ENCODE measurements around the gene DGKD.

Gene DGKD

DNA sequence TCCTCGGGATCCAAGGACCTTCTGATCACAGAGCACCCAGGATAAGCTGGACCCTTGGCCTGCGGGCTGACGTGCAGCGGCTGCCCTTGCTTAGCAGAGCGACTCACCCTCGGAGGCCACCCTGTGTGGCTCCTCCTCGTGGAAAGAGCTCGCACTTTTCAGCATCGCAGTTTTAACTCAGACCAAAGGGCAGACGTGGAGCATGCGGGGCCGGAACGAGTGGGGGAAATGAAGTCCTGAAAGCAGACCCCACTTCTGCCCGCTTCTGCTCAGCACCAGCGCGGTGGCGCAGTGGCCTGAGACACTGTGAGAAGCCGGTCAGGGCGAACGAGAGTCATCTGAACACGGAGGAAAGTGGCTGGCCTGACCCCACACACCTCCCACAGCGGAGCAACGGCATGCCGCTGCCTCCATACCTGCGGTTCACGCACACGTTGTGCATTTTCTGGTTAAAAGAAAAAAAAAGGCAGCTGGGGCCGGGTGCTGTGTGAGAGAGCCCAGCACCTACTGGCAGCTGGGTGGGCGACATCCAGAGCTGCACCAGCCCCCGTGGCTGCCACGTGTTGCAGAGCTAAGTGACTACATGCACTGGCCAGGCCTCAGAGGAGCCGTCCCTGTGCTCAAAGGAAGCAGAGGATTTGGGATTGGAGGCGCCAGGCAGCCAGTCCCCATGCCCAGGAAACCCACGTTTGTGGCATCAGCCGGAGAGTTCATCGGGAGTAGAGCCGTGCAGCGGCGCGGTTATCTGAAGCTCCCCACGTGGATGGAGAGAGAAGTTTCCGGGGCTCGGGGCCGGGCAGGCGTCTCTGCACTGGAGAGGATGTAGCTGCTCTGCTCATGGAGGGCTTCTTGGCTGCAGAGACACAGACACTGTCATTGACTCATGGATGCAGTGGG lies 122.6 kb downstream of the DGKD start:
- H3K4me3 ChIP-seq (ENCODE audit: control insufficient read depth in 1 of 7, extremely low read depth in 1 of 7, insufficient read depth in 4 of 7, low read depth in 2 of 7, low read length in 6 of 7), result no peak overlapping the region
- no peak for DNase-seq
- no peaks in the 10 kb centered on the region for H3K4me1 ChIP-seq (ENCODE audit: control extremely low read depth in 1 of 4, control insufficient read depth in 4 of 4, insufficient read depth in 4 of 4, low read length in 3 of 4)
- ChIA-PET POLR2A (no interaction called here), CTCF (no interaction called here)
- H3K9me3 ChIP-seq (ENCODE audit: control extremely low read depth in 1 of 5, control insufficient read depth in 4 of 5, insufficient read depth in 2 of 5, low read depth in 1 of 5, low read length in 4 of 5), result no peaks in the 10 kb centered on the region
- no peaks in the 10 kb centered on the region for H3K27me3 ChIP-seq (replicated peaks in 2 of 5; ENCODE audit: control insufficient read depth in 4 of 5, insufficient read depth in 5 of 5, low read length in 4 of 5)
- H3K27ac ChIP-seq (ENCODE audit: insufficient read depth in 1 of 2, low read depth in 1 of 2, low read length in 2 of 2, poor library complexity in 1 of 2, severe bottlenecking in 2 of 2), result no peak overlapping the region
- WGBS (ENCODE audit: insufficient coverage), result 97% methylated on average over 45 of the region's 45 CpGs
- peaks cover 4 to 43% (median 22%) of the 10 kb centered on the region in 4 experiments for H3K36me3 ChIP-seq (ENCODE audit: control insufficient read depth in 4 of 4, insufficient read depth in 4 of 4, low read length in 3 of 4)

DNA sequence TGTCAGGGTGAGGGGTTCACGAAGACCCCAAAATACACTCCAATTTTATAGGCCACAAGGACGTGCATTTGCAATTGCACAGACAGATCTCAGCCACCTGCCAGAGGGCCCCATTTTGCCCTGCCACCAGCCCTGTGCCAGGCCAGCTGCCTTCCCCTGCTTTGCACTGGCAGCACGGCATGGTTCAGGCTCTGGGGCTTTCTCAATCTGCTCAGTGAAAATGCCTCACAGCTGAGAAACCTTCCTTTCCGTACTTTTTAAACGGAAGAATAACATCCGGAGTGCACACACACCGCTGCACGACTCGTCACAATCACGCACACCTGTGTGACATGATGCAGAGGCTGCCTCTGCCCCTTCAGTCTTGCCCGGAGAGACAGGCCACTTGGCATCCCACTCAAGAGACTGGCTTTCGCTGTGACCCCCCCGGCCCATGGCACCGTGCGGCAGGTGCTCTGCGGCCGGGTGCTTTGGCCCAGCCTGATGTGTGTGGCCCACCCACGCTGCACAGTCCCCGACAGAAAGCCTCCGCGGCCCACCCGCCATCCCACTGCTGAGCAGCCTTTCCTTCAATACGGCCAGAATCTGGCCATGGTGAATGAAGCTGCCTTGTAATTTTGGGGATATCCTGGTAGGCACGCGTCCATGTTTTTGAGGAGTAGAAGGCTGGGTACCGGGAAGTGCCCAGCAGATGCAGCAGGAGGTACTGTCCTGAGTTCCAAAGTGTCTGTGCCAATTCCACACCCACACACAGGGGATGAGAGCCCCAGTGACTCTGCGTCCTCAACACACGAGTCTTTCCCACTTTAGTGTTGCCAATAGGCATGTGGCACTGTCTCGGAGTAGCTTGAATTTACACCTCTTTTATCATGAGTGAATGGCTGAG lies 123.5 kb downstream of the DGKD start:
- no peak for DNase-seq
- no peaks in the 10 kb centered on the region for H3K4me1 ChIP-seq (ENCODE audit: control extremely low read depth in 1 of 4, control insufficient read depth in 4 of 4, insufficient read depth in 4 of 4, low read length in 3 of 4)
- no peak overlapping the region for H3K27ac ChIP-seq (ENCODE audit: insufficient read depth in 1 of 2, low read depth in 1 of 2, low read length in 2 of 2, poor library complexity in 1 of 2, severe bottlenecking in 2 of 2)
- POLR2A ChIA-PET, result no interaction called here
- no peaks in the 10 kb centered on the region for H3K9me3 ChIP-seq (ENCODE audit: control extremely low read depth in 1 of 5, control insufficient read depth in 4 of 5, insufficient read depth in 2 of 5, low read depth in 1 of 5, low read length in 4 of 5)
- CTCF ChIA-PET, result no interaction called here
- peaks cover 2 to 38% (median 18%) of the 10 kb centered on the region in 4 experiments for H3K36me3 ChIP-seq (ENCODE audit: control insufficient read depth in 4 of 4, insufficient read depth in 4 of 4, low read length in 3 of 4)
- 98% methylated on average over 19 of the region's 29 CpGs for WGBS (ENCODE audit: insufficient coverage)
- no peak overlapping the region for H3K4me3 ChIP-seq (ENCODE audit: control insufficient read depth in 1 of 7, extremely low read depth in 1 of 7, insufficient read depth in 4 of 7, low read depth in 2 of 7, low read length in 6 of 7)
- H3K27me3 ChIP-seq (replicated peaks in 2 of 5; ENCODE audit: control insufficient read depth in 4 of 5, insufficient read depth in 5 of 5, low read length in 4 of 5), result no peaks in the 10 kb centered on the region

DNA sequence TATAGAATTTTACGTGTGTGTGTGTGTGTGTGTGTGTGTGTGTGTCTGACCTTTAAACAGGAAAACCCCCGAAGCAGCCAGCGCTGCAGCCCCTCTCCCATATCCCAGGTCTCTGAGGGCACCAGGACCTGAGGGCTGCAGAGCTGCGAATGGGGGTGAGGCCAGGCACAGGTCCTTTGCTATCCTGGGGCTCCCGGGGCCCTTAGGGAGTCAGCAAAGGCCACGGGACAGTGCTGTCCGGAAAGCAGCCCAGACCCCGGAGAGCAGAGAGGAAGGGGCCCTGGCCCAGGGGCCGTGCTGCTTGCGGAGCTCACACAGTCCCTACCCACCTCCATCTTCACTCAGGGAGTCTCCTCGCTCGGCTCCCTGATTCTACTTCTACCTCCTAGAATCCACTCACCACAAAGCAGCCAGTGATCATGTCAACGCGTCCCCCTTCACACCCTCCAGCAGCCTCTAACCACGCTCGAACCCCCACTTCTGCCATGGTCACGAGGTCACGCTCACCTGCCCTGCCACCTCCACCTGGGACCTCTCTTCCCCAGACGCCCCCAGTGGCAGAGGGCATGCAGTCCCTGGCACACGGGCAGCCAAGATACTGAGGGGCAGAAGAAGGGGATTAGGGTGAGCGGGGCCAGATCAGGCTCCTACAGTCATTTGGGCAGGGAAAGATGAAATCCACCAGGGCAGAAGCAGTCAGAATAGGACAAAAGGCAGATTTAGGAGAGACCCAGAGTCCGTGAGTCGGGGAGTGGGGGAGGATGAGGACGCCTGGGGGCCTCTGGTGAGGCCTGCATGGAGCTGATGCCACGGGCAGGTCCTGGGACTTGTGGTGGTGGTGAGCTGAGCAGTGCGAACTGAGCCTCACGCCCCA lies 125.6 kb downstream of the DGKD start:
- ChIA-PET POLR2A (no interaction called here), CTCF (no interaction called here)
- Histone ChIP-seq H3K27me3 (replicated peaks in 2 of 5; ENCODE audit: control insufficient read depth in 4 of 5, insufficient read depth in 5 of 5, low read length in 4 of 5) (no peaks in the 10 kb centered on the region), H3K27ac (ENCODE audit: insufficient read depth in 1 of 2, low read depth in 1 of 2, low read length in 2 of 2, poor library complexity in 1 of 2, severe bottlenecking in 2 of 2) (no peak overlapping the region), H3K36me3 (ENCODE audit: control insufficient read depth in 4 of 4, insufficient read depth in 4 of 4, low read length in 3 of 4) (peaks cover 0 to 35% (median 22%) of the 10 kb centered on the region in 4 experiments), H3K4me3 (ENCODE audit: control insufficient read depth in 1 of 7, extremely low read depth in 1 of 7, insufficient read depth in 4 of 7, low read depth in 2 of 7, low read length in 6 of 7) (no peak overlapping the region), H3K4me1 (ENCODE audit: control extremely low read depth in 1 of 4, control insufficient read depth in 4 of 4, insufficient read depth in 4 of 4, low read length in 3 of 4) (no peaks in the 10 kb centered on the region), H3K9me3 (ENCODE audit: control extremely low read depth in 1 of 5, control insufficient read depth in 4 of 5, insufficient read depth in 2 of 5, low read depth in 1 of 5, low read length in 4 of 5) (no peaks in the 10 kb centered on the region)
- WGBS (ENCODE audit: insufficient coverage), result 94% methylated on average over 18 of the region's 27 CpGs
- no peak for DNase-seq

DNA sequence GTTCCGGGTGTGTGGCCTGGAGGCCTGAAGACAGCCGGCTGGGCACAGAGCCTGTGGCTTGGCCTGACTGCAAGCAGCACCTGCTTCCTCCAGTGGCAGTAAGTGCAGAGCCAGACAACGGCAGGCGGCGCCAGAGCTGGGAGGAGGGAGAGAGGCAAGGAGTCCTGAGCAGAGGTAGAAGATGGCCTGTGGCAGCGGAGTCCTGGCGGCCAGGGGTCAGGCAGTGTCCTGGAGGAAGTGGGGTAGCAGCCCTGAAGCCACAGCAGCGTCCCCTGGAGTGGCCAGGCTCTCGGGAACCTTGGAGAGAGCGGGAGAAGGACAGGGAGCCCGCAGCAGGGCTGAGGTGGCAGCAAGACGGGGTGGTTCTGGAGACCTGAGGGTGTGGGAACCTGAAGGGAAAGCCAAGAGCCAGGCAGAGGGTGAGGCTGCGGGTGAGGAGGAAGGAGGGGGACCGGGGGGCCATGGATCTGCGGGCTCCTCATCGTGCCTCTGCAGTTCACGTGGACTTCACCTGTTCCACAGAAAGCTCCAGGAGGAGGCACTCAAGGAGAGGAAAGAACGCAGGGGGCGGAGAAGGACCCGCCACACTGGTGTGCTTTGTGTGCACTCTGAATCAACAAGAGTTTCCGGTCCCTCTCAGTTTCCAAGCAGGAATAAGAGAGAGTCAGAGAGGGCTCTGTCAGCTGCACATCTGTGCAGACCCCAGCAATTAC lies 126.4 kb downstream of the DGKD start:
- ChIA-PET POLR2A (no interaction called here), CTCF (no interaction called here)
- Histone ChIP-seq H3K9me3 (ENCODE audit: control extremely low read depth in 1 of 5, control insufficient read depth in 4 of 5, insufficient read depth in 2 of 5, low read depth in 1 of 5, low read length in 4 of 5) (no peaks in the 10 kb centered on the region), H3K27me3 (replicated peaks in 2 of 5; ENCODE audit: control insufficient read depth in 4 of 5, insufficient read depth in 5 of 5, low read length in 4 of 5) (no peaks in the 10 kb centered on the region), H3K4me1 (ENCODE audit: control extremely low read depth in 1 of 4, control insufficient read depth in 4 of 4, insufficient read depth in 4 of 4, low read length in 3 of 4) (no peaks in the 10 kb centered on the region), H3K4me3 (ENCODE audit: control insufficient read depth in 1 of 7, extremely low read depth in 1 of 7, insufficient read depth in 4 of 7, low read depth in 2 of 7, low read length in 6 of 7) (no peak overlapping the region), H3K36me3 (ENCODE audit: control insufficient read depth in 4 of 4, insufficient read depth in 4 of 4, low read length in 3 of 4) (peaks cover 0 to 38% (median 24%) of the 10 kb centered on the region in 4 experiments), H3K27ac (ENCODE audit: insufficient read depth in 1 of 2, low read depth in 1 of 2, low read length in 2 of 2, poor library complexity in 1 of 2, severe bottlenecking in 2 of 2) (no peak overlapping the region)
- DNase-seq, result peak in 1 of 3 donors; percentile 8
- 97% methylated on average over 21 of the region's 21 CpGs for WGBS (ENCODE audit: insufficient coverage)

DNA sequence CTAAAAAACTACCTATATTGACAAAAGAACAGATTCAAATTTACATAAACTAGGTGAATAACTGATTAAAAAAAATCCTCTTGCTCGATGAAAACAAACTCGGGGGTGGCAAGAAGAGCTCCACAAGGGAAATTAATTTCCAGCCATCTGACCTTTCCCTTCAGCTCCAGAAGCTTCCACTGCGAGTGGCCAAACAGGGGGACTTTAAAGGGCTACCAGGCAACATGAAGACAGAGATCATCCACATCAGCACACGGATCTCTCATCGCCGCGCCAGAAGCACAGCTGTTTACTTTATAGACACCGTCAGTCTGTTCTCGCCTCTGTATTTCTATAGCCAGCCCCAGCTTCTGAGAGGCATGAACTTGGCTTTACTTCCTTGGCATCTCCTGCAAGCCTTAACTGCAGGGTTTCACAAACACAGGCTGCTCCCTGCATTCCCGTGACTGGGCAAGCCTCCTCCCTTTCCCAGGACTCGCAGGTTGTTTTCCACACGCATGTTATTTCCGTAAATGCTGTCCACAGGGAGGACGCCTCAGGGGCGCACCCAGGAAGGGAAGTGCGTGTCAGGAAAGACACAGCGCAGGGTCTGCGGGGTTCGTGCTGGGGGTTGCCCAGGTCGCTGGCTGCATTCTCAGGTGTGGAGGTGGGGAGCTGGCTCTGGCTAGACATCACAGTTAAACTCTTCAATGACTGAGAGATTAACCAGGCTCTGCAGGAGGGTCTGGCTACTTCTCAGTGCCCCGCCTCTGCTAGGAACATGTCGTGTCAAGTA lies 127.3 kb downstream of the DGKD start:
- Histone ChIP-seq H3K27me3 (replicated peaks in 2 of 5; ENCODE audit: control insufficient read depth in 4 of 5, insufficient read depth in 5 of 5, low read length in 4 of 5) (no peaks in the 10 kb centered on the region), H3K9me3 (ENCODE audit: control extremely low read depth in 1 of 5, control insufficient read depth in 4 of 5, insufficient read depth in 2 of 5, low read depth in 1 of 5, low read length in 4 of 5) (no peaks in the 10 kb centered on the region), H3K4me1 (ENCODE audit: control extremely low read depth in 1 of 4, control insufficient read depth in 4 of 4, insufficient read depth in 4 of 4, low read length in 3 of 4) (no peaks in the 10 kb centered on the region), H3K27ac (ENCODE audit: insufficient read depth in 1 of 2, low read depth in 1 of 2, low read length in 2 of 2, poor library complexity in 1 of 2, severe bottlenecking in 2 of 2) (no peak overlapping the region), H3K4me3 (ENCODE audit: control insufficient read depth in 1 of 7, extremely low read depth in 1 of 7, insufficient read depth in 4 of 7, low read depth in 2 of 7, low read length in 6 of 7) (no peak overlapping the region), H3K36me3 (ENCODE audit: control insufficient read depth in 4 of 4, insufficient read depth in 4 of 4, low read length in 3 of 4) (peaks cover 0 to 41% (median 20%) of the 10 kb centered on the region in 4 experiments)
- CTCF ChIA-PET, result no interaction called here
- no peak for DNase-seq
- WGBS (ENCODE audit: insufficient coverage), result 90% methylated on average over 18 of the region's 22 CpGs
- POLR2A ChIA-PET, result interaction anchor here (0.6 kb wide), 1 partner anchor 851 kb away, joined by 3 read pairs; no protein-coding TSS in a partner anchor

DNA sequence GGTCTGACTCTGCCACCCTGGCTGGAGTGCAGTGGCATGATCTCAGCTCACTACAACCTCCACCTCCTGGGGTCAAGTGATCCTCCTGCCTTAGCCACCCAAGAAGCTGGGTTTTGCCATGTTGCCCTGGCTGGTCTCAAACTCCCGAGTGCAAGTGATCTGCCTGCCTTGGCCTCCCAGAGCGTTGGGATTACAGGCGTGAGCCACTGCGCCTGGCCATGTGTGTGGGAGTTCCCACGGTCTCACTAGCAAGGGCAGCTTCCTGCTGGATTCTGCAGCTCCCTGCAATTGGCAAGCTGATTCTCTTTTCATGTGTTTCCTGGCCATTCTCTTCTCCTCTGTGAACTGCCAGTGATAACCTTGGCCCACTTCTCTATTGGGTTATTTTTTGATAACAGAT lies 128.3 kb downstream of the DGKD start:
- Histone ChIP-seq H3K4me1 (ENCODE audit: control extremely low read depth in 1 of 4, control insufficient read depth in 4 of 4, insufficient read depth in 4 of 4, low read length in 3 of 4) (no peaks in the 10 kb centered on the region), H3K4me3 (ENCODE audit: control insufficient read depth in 1 of 7, extremely low read depth in 1 of 7, insufficient read depth in 4 of 7, low read depth in 2 of 7, low read length in 6 of 7) (no peak overlapping the region), H3K27ac (ENCODE audit: insufficient read depth in 1 of 2, low read depth in 1 of 2, low read length in 2 of 2, poor library complexity in 1 of 2, severe bottlenecking in 2 of 2) (no peak overlapping the region), H3K27me3 (replicated peaks in 2 of 5; ENCODE audit: control insufficient read depth in 4 of 5, insufficient read depth in 5 of 5, low read length in 4 of 5) (no peaks in the 10 kb centered on the region), H3K9me3 (ENCODE audit: control extremely low read depth in 1 of 5, control insufficient read depth in 4 of 5, insufficient read depth in 2 of 5, low read depth in 1 of 5, low read length in 4 of 5) (no peaks in the 10 kb centered on the region), H3K36me3 (ENCODE audit: control insufficient read depth in 4 of 4, insufficient read depth in 4 of 4, low read length in 3 of 4) (peaks cover 0 to 35% (median 15%) of the 10 kb centered on the region in 4 experiments)
- ChIA-PET POLR2A (no interaction called here), CTCF (no interaction called here)
- DNase-seq, result no peak
- WGBS (ENCODE audit: insufficient coverage), result 98% methylated on average over 5 of the region's 5 CpGs
